SK-N-MC (cell line): ENCODE data around the gene PTRH2.

Experiments
- DNase-seq: peaks from one replicate; pipeline ENCODE4 v3.0.0-alpha.2; 2011; ENCODE audit warnings: low read depth, low spot score
- H3K27ac ChIP-seq: fragments of 200-600 bp; sonication (generic); 2 replicates; pipeline ENCODE4 v1.5.1; 2016; ENCODE audit warnings: mixed run types
- H3K36me3 ChIP-seq: fragments of 200-600 bp; sonication (generic); 2 replicates; pipeline ENCODE4 v1.6.1; 2017; ENCODE audit warnings: antibody characterized with exemption, low read length, mixed read lengths; ENCODE audit not compliant: insufficient read depth
- H3K4me3 ChIP-seq: fragments of 200-600 bp; sonication (generic); 2 replicates; pipeline ENCODE4 v1.5.1; 2016
- H3K9ac ChIP-seq: fragments of 200-600 bp; sonication (generic); 2 replicates; pipeline ENCODE4 v1.8.0; 2017; ENCODE audit warnings: mixed run types, mixed read lengths; ENCODE audit not compliant: insufficient read length
- H3K9me3 ChIP-seq: fragments of 200-600 bp; sonication (generic); 2 replicates; pipeline ENCODE4 v1.6.1; 2017; ENCODE audit warnings: low read depth, mild to moderate bottlenecking, antibody characterized with exemption, low read length, moderate library complexity, mixed read lengths
- EZH2 ChIP-seq: fragments of 200-600 bp; sonication (generic); IDR thresholded peaks from one replicate; pipeline ENCODE4 v1.6.1; 2017; ENCODE audit warnings: antibody characterized with exemption
- FOXP2 ChIP-seq: optimal IDR thresholded peaks from 2 replicates; pipeline ENCODE3; 2011; ENCODE audit warnings: mild to moderate bottlenecking, moderate library complexity; ENCODE audit not compliant: insufficient read depth; ENCODE audit errors: extremely low read length, control extremely low read depth
- POLR2AphosphoS5 ChIP-seq: IDR thresholded peaks from 2 replicates; pipeline ENCODE4 v1.6.1; 2012; ENCODE audit warnings: mild to moderate bottlenecking, low read depth, low read length, borderline replicate concordance

The PTRH2 gene

GRCh38 chr17:59727817-59728533, 20.7 kb upstream of the PTRH2 start:
- Histone ChIP-seq H3K36me3 (no peaks in the 10 kb centered on the region), H3K9me3 (no peaks in the 10 kb centered on the region), H3K9ac (no peak overlapping the region), H3K27ac (no peak overlapping the region), H3K4me3 (no peak overlapping the region)
- no peak for DNase-seq
- TF ChIP-seq POLR2AphosphoS5: no peak
- TF ChIP-seq FOXP2: no peak
- TF ChIP-seq EZH2: no peak

- peak overlapping the region; percentile 2; the same call in 1 of the 2 replicates for H3K27ac ChIP-seq
These were observed 18.5 kb upstream of the PTRH2 start for GRCh38 chr17:59725691-59726090.

GRCh38 chr17:59723607-59724006, 16.4 kb upstream of the PTRH2 start:
- no peak overlapping the region for H3K9ac ChIP-seq
- H3K4me3 ChIP-seq: no peak overlapping the region
- no peak for DNase-seq
- TF ChIP-seq POLR2AphosphoS5 (no peak), EZH2 (no peak), FOXP2 (no peak)
- H3K36me3 ChIP-seq: peaks cover 6% of the 10 kb centered on the region
- H3K9me3 ChIP-seq: no peaks in the 10 kb centered on the region
- H3K27ac ChIP-seq: peak overlapping the region; percentile 63

More at GRCh38 chr17:59725691-59726090, 18.5 kb upstream of the PTRH2 start:
- Histone ChIP-seq H3K4me3 (no peak overlapping the region), H3K9me3 (no peaks in the 10 kb centered on the region), H3K36me3 (peaks cover 6% of the 10 kb centered on the region; the same call in 1 of the 2 replicates), H3K9ac (no peak overlapping the region)
- no peak for TF ChIP-seq FOXP2
- TF ChIP-seq EZH2: no peak
- TF ChIP-seq POLR2AphosphoS5: no peak
- DNase-seq: no peak

DNA sequence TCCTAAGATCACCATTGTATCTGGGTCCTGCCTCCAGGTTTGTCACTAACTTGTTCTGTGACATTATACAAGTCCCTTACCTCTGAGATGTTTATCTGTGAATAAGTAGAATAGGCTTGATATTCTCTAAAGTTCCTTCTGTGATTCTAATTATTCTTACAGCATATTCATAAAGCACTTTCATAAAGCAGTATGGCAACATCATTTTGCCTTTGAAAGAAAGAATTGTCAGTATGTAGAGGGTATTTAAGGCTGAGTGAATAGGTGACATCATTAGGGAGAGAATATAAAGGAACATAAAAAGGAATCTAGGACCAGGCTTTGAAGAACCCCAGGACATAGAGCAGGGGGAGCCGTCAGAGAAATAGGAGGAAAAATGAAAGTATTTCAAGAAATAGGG, 15.8 kb upstream of the PTRH2 start:
- DNase-seq: no peak
- Histone ChIP-seq H3K9ac (no peak overlapping the region), H3K27ac (peak overlapping the region; percentile 63), H3K9me3 (no peaks in the 10 kb centered on the region), H3K36me3 (peaks cover 6% of the 10 kb centered on the region), H3K4me3 (no peak overlapping the region)
- no peak for TF ChIP-seq EZH2
- no peak for TF ChIP-seq FOXP2
- no peak for TF ChIP-seq POLR2AphosphoS5

- H3K9ac ChIP-seq: no peak overlapping the region
These were observed 15.4 kb upstream of the PTRH2 start for GRCh38 chr17:59722623-59723022.

GRCh38 chr17:59719526-59719925, 12.3 kb upstream of the PTRH2 start:
- TF ChIP-seq FOXP2 (no peak), EZH2 (no peak), POLR2AphosphoS5 (no peak)
- no peaks in the 10 kb centered on the region for H3K9me3 ChIP-seq
- H3K36me3 ChIP-seq: peaks cover 6% of the 10 kb centered on the region
- H3K4me3 ChIP-seq: no peak overlapping the region
- DNase-seq: no peak
- H3K27ac ChIP-seq: no peak overlapping the region
- no peak overlapping the region for H3K9ac ChIP-seq

More at GRCh38 chr17:59722623-59723022, 15.4 kb upstream of the PTRH2 start:
- no peak overlapping the region for H3K4me3 ChIP-seq
- peaks cover 6% of the 10 kb centered on the region for H3K36me3 ChIP-seq
- TF ChIP-seq FOXP2 (no peak), EZH2 (no peak), POLR2AphosphoS5 (no peak)
- H3K9me3 ChIP-seq: no peaks in the 10 kb centered on the region
- peak overlapping the region; percentile 63 for H3K27ac ChIP-seq
- no peak for DNase-seq

DNA sequence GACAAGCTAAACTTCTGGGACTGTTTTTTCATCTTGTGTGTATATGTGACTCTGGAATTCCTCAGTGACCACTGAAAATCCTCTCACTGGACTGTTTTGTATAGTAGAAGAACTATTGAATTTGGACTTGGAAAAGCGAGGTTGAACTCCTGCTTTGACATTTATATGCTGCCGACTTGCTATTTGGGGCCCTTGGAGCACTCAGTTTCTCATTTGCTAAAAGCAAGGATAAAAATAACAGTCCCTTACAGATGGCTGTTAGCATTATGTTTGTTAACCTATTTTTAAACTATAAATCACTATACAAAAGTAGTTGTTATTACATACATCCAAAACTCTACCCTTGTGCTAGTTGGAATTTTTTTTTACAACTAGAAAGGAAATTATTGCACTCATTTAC, 9.2 kb upstream of the PTRH2 start:
- TF ChIP-seq FOXP2 (no peak), POLR2AphosphoS5 (no peak), EZH2 (no peak)
- no peak overlapping the region for H3K27ac ChIP-seq
- H3K36me3 ChIP-seq: peaks cover 1% of the 10 kb centered on the region
- no peak for DNase-seq
- no peak overlapping the region for H3K9ac ChIP-seq
- H3K4me3 ChIP-seq: no peak overlapping the region
- H3K9me3 ChIP-seq: no peaks in the 10 kb centered on the region

DNA sequence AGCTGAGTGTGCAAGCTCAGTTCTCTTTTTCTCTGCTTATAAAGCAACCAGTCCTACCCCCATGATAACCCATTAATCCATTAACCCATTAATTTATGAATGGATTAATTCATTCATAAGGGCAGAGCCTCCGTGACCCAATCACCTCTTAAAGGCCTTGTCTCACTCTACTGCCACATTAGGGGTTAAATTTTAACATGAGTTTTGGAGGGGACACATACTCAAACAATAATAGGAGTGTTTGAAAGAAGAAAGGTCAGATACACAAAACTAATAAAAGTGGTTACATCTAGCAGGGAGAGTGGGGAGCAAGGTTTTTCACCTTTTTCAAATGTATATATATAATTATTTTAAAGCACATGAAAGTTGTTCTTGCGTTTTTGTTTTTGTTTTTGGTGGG, 7.0 kb upstream of the PTRH2 start:
- no peaks in the 10 kb centered on the region for H3K36me3 ChIP-seq
- DNase-seq: no peak
- H3K9ac ChIP-seq: no peak overlapping the region
- no peaks in the 10 kb centered on the region for H3K9me3 ChIP-seq
- no peak overlapping the region for H3K4me3 ChIP-seq
- TF ChIP-seq POLR2AphosphoS5 (no peak), EZH2 (no peak)
- no peak overlapping the region for H3K27ac ChIP-seq

DNA sequence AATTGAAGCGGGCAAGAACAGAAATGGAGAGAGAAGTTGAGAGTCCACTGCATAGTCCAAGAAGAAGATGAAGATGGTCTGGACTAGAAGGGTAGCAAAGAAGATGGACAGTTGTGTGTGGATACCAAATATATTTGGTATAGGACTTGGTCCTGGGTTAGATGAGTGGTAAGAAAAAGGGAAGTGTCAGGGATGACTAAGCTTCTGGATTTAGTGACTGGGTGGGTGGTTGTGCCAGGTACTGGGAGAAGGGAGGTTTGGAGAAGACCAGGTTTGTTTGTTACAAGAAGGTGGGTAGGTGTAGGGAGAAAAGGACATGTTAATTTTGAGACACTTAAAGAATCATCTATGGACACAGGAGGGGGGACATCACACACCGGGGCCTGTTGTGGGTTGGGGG, 5.6 kb upstream of the PTRH2 start:
- no peaks in the 10 kb centered on the region for H3K36me3 ChIP-seq
- H3K4me3 ChIP-seq: no peak overlapping the region
- H3K9ac ChIP-seq: no peak overlapping the region
- H3K27ac ChIP-seq: no peak overlapping the region
- TF ChIP-seq POLR2AphosphoS5 (no peak), FOXP2 (no peak), EZH2 (no peak)
- DNase-seq: no peak
- H3K9me3 ChIP-seq: no peaks in the 10 kb centered on the region
